Ishikawa (cell line): ENCODE results near the gene COX4I1.

ENCODE experiments used
- CEBPB ChIP-seq: IDR thresholded peaks from 2 replicates; pipeline ENCODE4 v1.6.1; 2012
- CREB1 ChIP-seq: IDR thresholded peaks from 2 replicates; pipeline ENCODE4 v1.6.1; 2012; ENCODE audit warnings: low read depth
- EGR1 ChIP-seq: IDR thresholded peaks from 2 replicates; pipeline ENCODE4 v1.6.1; 2012
- FOXM1 ChIP-seq: IDR thresholded peaks from 2 replicates; pipeline ENCODE4 v1.6.1; 2012; ENCODE audit warnings: low read depth, borderline replicate concordance
- MAX ChIP-seq: IDR thresholded peaks from 2 replicates; pipeline ENCODE4 v1.6.1; 2012
- NFIC ChIP-seq: IDR thresholded peaks from 2 replicates; pipeline ENCODE4 v1.6.1; 2012
- TCF12 ChIP-seq: IDR thresholded peaks from 2 replicates; pipeline ENCODE4 v1.6.1; 2012; ENCODE audit warnings: low read depth
- TEAD4 ChIP-seq: IDR thresholded peaks from 2 replicates; pipeline ENCODE4 v1.6.1; 2012
- USF1 ChIP-seq: IDR thresholded peaks from 2 replicates; pipeline ENCODE4 v1.6.1; 2012
- YY1 ChIP-seq: IDR thresholded peaks from 2 replicates; pipeline ENCODE4 v1.6.1; 2012; ENCODE audit warnings: low read depth

- TF ChIP-seq EGR1: no peak
- no peak for TF ChIP-seq CREB1
- no peak for TF ChIP-seq FOXM1
- TF ChIP-seq TCF12: no peak
- no peak for TF ChIP-seq TEAD4
- no peak for TF ChIP-seq YY1
- TF ChIP-seq MAX: no peak
- no peak for TF ChIP-seq CEBPB
- no peak for TF ChIP-seq NFIC
- TF ChIP-seq USF1: no peak
Observed at GRCh38 chr16:85833219-85833920, 33.9 kb downstream of the COX4I1 start.
